Psoas muscle (tissue), 8 donors: ENCODE results near the gene G6PC3. TPM values are rescaled to one million over a fixed set of nuclear protein-coding genes. Genes with fewer than 3 reads are reported as not detected.
A peak's percentile ranks its signal among the peaks of the same experiment; 100 is the strongest.

ENCODE experiments used
- ATAC-seq, 4 donors: fragments of 200-7000 bp; cut with Tn5 transposase; one replicate each; pipeline ENCODE4 v1.9.1; 2020; ENCODE audit warnings: moderate library complexity in 3 of 4, mild to moderate bottlenecking in 2 of 4
- DNase-seq, 2 donors: peaks; one replicate each; pipeline ENCODE4 v3.0.0-alpha.2; 2020
- H3K27ac ChIP-seq: fragments of 200-600 bp; one replicate; pipeline ENCODE4 v1.8.0; 2022
- H3K27me3 ChIP-seq, 3 donors: fragments of 200-600 bp in 1 of 3; one replicate each; pipeline versions ENCODE4 v1.6.1 to v1.8.0; 2013 to 2022; ENCODE audit warnings: low read length in 2 of 3, mild to moderate bottlenecking in 2 of 3, moderate library complexity in 1 of 3; ENCODE audit not compliant: insufficient read depth in 3 of 3
- H3K36me3 ChIP-seq, 2 donors: fragments of 200-600 bp in 1 of 2; one replicate each; pipeline versions ENCODE4 v1.6.1 to v1.8.0; 2013 to 2022; ENCODE audit warnings: low read depth in 1 of 2, mild to moderate bottlenecking in 1 of 2, moderate library complexity in 1 of 2; ENCODE audit not compliant: insufficient read depth in 1 of 2
- H3K4me1 ChIP-seq: fragments of 200-600 bp; one replicate; pipeline ENCODE4 v1.8.0; 2022
- H3K4me3 ChIP-seq: fragments of 200-600 bp; one replicate; pipeline ENCODE4 v1.8.0; 2022; ENCODE audit warnings: mild to moderate bottlenecking
- H3K9me3 ChIP-seq: fragments of 200-600 bp; one replicate; pipeline ENCODE4 v1.8.0; 2022
- whole genome bisulfite sequencing, 3 donors: extraction: QIAGEN DNeasy Blood & Tissue Kit; methylation state at CpG; one replicate each; pipeline versions ENCODE4 v1.1.6 to v1.1.7; 2013; 5-methylcytosine and 5-hydroxymethylcytosine counted together
- intact Hi-C, 2 donors: fragments of 100-400 bp; cut with DNase I; formaldehyde crosslinking; loops; one replicate each; pipeline versions ENCODE4 v1.11.0 to v1.14.2; 2022
- polyA plus RNA-seq, 3 donors: library from polyadenylated mRNA; stranded (reverse); fragments of 200-250 nt; gene quantifications; one replicate each; pipeline ENCODE4 v1.2.3, GENCODE V29; 2013
- total RNA-seq, 4 donors: library from RNA; stranded (reverse); fragmentation: NEBNext Ultra II Directional in 2 of 4; extraction: Animal tissue kit (Norgen Biotek cat#: 25700) in 2 of 4; gene quantifications; one replicate each; pipeline versions ENCODE4 v1.2.1 to v1.2.4, GENCODE V29; 2021 to 2023
- TF ChIP-seq, protein P1 (sequence below): fragments of 200-600 bp; IDR thresholded peaks from one replicate; pipeline ENCODE4 v1.8.0; 2022; ENCODE audit warnings: antibody characterized with exemption
- donor health status: healthy with polysubstance abuse.
- donor health status: DM: no; HTN: no; CAD: no; lungs with moderate emphysema.
- donor health status: Bipolar disorder and iron deficiency.
- donor health status: healthy.
- donor health status: DM: yes; HTN: yes; CAD: no.
- donor health status: DM: no; HTN: no; CAD: no.
- donor health status: DM: no; HTN: no; CAD: no.
- donor health status: DM: yes; HTN: yes; CAD: no.

G6PC3 gene
- total and polyA plus RNA-seq, 7 donors = 27.7 to 72.9 (median 43.3) TPM

GRCh38 chr17:44122816-44123355 lies 52.4 kb downstream of the G6PC3 start:
- H3K27ac ChIP-seq = peak overlapping the region; percentile 95
- H3K27me3 ChIP-seq = no peaks in the 10 kb centered on the region
- H3K4me1 ChIP-seq = peaks cover 46% of the 10 kb centered on the region
- H3K4me3 ChIP-seq = peak overlapping the region; percentile 99
- DNase-seq = no peak
- TF ChIP-seq, protein P1, sequence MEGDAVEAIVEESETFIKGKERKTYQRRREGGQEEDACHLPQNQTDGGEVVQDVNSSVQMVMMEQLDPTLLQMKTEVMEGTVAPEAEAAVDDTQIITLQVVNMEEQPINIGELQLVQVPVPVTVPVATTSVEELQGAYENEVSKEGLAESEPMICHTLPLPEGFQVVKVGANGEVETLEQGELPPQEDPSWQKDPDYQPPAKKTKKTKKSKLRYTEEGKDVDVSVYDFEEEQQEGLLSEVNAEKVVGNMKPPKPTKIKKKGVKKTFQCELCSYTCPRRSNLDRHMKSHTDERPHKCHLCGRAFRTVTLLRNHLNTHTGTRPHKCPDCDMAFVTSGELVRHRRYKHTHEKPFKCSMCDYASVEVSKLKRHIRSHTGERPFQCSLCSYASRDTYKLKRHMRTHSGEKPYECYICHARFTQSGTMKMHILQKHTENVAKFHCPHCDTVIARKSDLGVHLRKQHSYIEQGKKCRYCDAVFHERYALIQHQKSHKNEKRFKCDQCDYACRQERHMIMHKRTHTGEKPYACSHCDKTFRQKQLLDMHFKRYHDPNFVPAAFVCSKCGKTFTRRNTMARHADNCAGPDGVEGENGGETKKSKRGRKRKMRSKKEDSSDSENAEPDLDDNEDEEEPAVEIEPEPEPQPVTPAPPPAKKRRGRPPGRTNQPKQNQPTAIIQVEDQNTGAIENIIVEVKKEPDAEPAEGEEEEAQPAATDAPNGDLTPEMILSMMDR = no peak
- ATAC-seq = no peak
- intact Hi-C loops = no loop called here
- no peaks in the 10 kb centered on the region for H3K36me3 ChIP-seq
- 1% methylated on average over 29 to 32 of the region's 32 CpGs for WGBS, 3 donors
- H3K9me3 ChIP-seq = no peaks in the 10 kb centered on the region

DNA sequence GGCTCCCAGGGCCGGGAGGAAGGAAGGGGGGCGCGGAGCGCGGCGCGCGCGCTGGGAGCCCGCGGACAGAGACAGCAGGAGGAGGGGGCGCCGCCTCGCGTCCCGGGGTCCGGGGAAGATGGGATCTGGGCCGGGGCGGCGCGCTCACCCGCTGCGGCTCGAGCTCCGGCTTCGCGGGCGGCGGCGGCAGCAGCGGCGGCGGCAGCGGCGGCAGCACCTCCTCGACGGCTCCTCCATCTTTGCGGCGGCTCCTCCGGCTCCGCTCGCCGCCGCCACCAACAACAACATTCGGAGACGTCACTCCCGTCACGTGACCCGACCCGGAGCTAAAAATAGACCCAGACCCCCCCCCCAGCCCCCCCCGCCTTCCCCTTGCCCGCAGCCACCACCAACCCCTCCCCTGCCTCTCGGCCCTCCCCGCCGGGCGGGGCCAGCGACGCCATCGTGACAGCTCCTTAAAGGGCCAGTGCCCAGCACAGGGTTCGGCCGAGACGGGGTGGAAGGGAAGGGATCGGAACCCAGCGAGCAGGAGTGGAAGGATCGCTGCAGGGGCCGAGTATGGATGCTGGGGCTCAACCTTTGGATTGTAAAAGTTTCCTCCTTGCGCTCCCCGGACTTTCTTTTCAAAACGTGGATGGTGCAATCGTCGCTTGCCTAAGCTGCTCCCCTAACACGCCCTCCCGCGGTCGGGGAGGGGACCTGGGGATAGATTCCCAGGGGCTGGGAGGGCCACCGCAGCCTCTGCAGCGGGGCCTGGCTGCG lies 53.0 kb downstream of the G6PC3 start, which contains the start of gene HDAC5:
HDAC5 (minus strand) TSS at position 286 of the 762 bp plus-strand sequence. CDS start 6,126 bp downstream, outside the sequence.
- WGBS, 3 donors = 0 to 1% (median 0%) methylated on average over 19 to 78 of the region's 78 CpGs
- Histone ChIP-seq H3K27ac (peak within 1 kb of the TSS; percentile 95), H3K9me3 (no peaks in the 10 kb centered on the region), H3K36me3 (no peaks in the 10 kb centered on the region), H3K27me3 (no peaks in the 10 kb centered on the region), H3K4me1 (peaks cover 42% of the 10 kb centered on the region), H3K4me3 (peak within 1 kb of the TSS; percentile 99)
- intact Hi-C loops = no loop called here
- ATAC-seq = peak; percentile 97 to 98 (median 98)
- TF ChIP-seq, protein P1 = peak; percentile 53
- peak; percentile 96 to 98 for DNase-seq

DNA sequence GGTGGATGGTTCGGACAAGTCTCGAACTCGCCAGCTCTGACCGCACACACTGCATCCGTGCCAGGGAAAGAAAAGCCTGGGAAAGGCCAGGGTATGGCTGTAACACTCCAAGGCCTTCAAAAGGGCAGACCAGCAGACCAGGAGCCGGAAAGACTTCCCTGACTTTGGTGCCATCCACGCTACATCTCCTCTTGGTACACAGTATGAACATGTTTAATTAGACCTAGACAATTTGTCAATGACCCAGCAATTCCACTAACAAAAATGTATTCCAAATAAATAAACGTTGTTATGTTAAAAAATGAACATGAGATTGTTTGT lies 53.5 kb downstream of the G6PC3 start:
- intact Hi-C loops = no loop called here
- Histone ChIP-seq H3K4me1 (peaks cover 37% of the 10 kb centered on the region), H3K27me3 (no peaks in the 10 kb centered on the region), H3K36me3 (no peaks in the 10 kb centered on the region), H3K9me3 (no peaks in the 10 kb centered on the region), H3K27ac (peak overlapping the region; percentile 95), H3K4me3 (peak overlapping the region; percentile 99)
- no peak for DNase-seq
- TF ChIP-seq, protein P1 = no peak
- WGBS, 3 donors = 2 to 5% (median 2%) methylated on average over 8 of the region's 8 CpGs
- ATAC-seq = no peak

Other genes with a start within 250 kb of the G6PC3 start
- 1 to 10 TPM; 1.4 to 2.0 (median 1.5) TPM for gene MPP3, start 237.6 kb upstream of the G6PC3 start, total RNA-seq
- gene MPP3, start 237.6 kb upstream of the G6PC3 start, polyA plus RNA-seq = 1 to 10 TPM; 1.0 to 1.6 (median 1.4) TPM
- gene CD300LG, start 223.6 kb upstream of the G6PC3 start, total RNA-seq = 10 to 100 TPM in 2 of 4 donors, 1 to 10 TPM in 2; 6.9 to 11.5 (median 10.2) TPM
- 10 to 100 TPM in 2 of 3 donors, 1 to 10 TPM in 1; 5.4 to 21.7 (median 14.7) TPM for gene CD300LG, start 223.6 kb upstream of the G6PC3 start, polyA plus RNA-seq
- 1 to 10 TPM in 1 of 4 donors, under 1 TPM in 3; 0.42 to 1.6 (median 0.62) TPM for gene MPP2, start 163.2 kb upstream of the G6PC3 start, total RNA-seq
- under 1 TPM; 0.19 to 0.38 (median 0.21) TPM for gene MPP2, start 163.2 kb upstream of the G6PC3 start, polyA plus RNA-seq
- gene PPY, start 128.3 kb upstream of the G6PC3 start, total RNA-seq = not detected
- gene PPY, start 128.3 kb upstream of the G6PC3 start, polyA plus RNA-seq = not detected
- not detected for gene PYY, start 116.8 kb upstream of the G6PC3 start, total RNA-seq
- gene PYY, start 116.8 kb upstream of the G6PC3 start, polyA plus RNA-seq = not detected
- gene NAGS, start 66.1 kb upstream of the G6PC3 start, total RNA-seq = under 1 TPM in 2 of 4 donors, not detected in 2; 0.20 to 0.28 TPM
- gene NAGS, start 66.1 kb upstream of the G6PC3 start, polyA plus RNA-seq = 10 to 100 TPM in 1 of 3 donors, under 1 TPM in 2; 0.10 to 13.5 (median 0.11) TPM
- 10 to 100 TPM; 13.2 to 25.4 (median 18.3) TPM for gene TMEM101, start 55.8 kb upstream of the G6PC3 start, total RNA-seq
- 10 to 100 TPM; 22.2 to 52.6 (median 42.4) TPM for gene TMEM101, start 55.8 kb upstream of the G6PC3 start, polyA plus RNA-seq
- gene LSM12, start 4.1 kb upstream of the G6PC3 start, total RNA-seq = 10 to 100 TPM; 39.6 to 65.9 (median 52.9) TPM
- 10 to 100 TPM; 42.7 to 52.9 (median 47.9) TPM for gene LSM12, start 4.1 kb upstream of the G6PC3 start, polyA plus RNA-seq
- gene HDAC5, start 52.9 kb downstream of the G6PC3 start, total RNA-seq = 10 to 100 TPM; 24.4 to 75.6 (median 61.2) TPM
- 10 to 100 TPM in 2 of 3 donors, 1 to 10 TPM in 1; 8.8 to 35.8 (median 30.2) TPM for gene HDAC5, start 52.9 kb downstream of the G6PC3 start, polyA plus RNA-seq
- 1 to 10 TPM in 1 of 4 donors, under 1 TPM in 3; 0.25 to 1.1 (median 0.39) TPM for gene HROB, start 71.2 kb downstream of the G6PC3 start, total RNA-seq
- gene HROB, start 71.2 kb downstream of the G6PC3 start, polyA plus RNA-seq = under 1 TPM; 0.53 to 0.77 (median 0.65) TPM
- 10 to 100 TPM; 17.0 to 43.4 (median 26.1) TPM for gene ASB16, start 100.0 kb downstream of the G6PC3 start, total RNA-seq
- 10 to 100 TPM in 1 of 3 donors, 1 to 10 TPM in 2; 1.1 to 16.5 (median 9.9) TPM for gene ASB16, start 100.0 kb downstream of the G6PC3 start, polyA plus RNA-seq
- gene TMUB2, start 116.2 kb downstream of the G6PC3 start, total RNA-seq = 10 to 100 TPM; 14.1 to 20.9 (median 20.3) TPM
- 10 to 100 TPM; 22.8 to 44.4 (median 34.7) TPM for gene TMUB2, start 116.2 kb downstream of the G6PC3 start, polyA plus RNA-seq
- gene ATXN7L3, start 129.1 kb downstream of the G6PC3 start, total RNA-seq = 10 to 100 TPM; 25.6 to 42.6 (median 38.8) TPM
- gene ATXN7L3, start 129.1 kb downstream of the G6PC3 start, polyA plus RNA-seq = 10 to 100 TPM; 20.4 to 35.1 (median 21.8) TPM
- 10 to 100 TPM; 42.3 to 67.5 (median 49.9) TPM for gene UBTF, start 148.9 kb downstream of the G6PC3 start, total RNA-seq
- 10 to 100 TPM; 36.0 to 49.4 (median 36.1) TPM for gene UBTF, start 148.9 kb downstream of the G6PC3 start, polyA plus RNA-seq
- 1 to 10 TPM in 2 of 4 donors, under 1 TPM in 1, not detected in 1; 0.26 to 7.2 (median 2.2) TPM for gene SLC4A1, start 197.4 kb downstream of the G6PC3 start, total RNA-seq
- under 1 TPM in 1 of 3 donors, not detected in 2; 0.29 TPM for gene SLC4A1, start 197.4 kb downstream of the G6PC3 start, polyA plus RNA-seq
- under 1 TPM in 1 of 4 donors, not detected in 3; 0.39 TPM for gene RUNDC3A, start 237.9 kb downstream of the G6PC3 start, total RNA-seq
- gene RUNDC3A, start 237.9 kb downstream of the G6PC3 start, polyA plus RNA-seq = under 1 TPM; 0.09 to 0.21 (median 0.11) TPM